C4-2B (cell line): Measurements from ENCODE around the gene SLCO3A1.

Experiments
- CTCF ChIP-seq: fragments of 450-650 bp; conservative IDR thresholded peaks from 2 replicates; pipeline ENCODE4 v1.5.1; 2017; ENCODE audit warnings: mild to moderate bottlenecking
- ZFX ChIP-seq: fragments of 450-650 bp; IDR thresholded peaks from 2 replicates; pipeline ENCODE4 v1.6.1; 2017

DNA sequence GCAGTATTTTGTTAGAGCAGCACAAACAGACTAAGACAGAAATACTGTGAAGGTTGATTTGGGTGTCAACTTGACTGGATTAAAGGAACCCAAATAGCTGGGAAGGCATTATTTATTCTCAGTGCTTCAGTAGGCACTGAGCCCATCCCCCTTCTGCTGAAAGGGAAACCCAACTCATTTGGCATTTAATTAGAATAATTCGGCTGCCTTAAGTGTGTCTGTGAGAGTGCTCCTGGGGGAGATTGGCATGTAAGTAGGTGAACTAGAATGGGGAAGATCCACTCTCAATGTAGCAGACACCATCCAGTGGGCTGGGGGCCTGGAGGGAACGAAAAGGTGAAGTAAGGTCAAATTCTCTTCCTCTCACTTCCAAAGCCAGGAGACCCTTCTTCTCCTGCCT, 20.5 kb upstream of the SLCO3A1 start:
- TF ChIP-seq CTCF, result no peak
- no peak for TF ChIP-seq ZFX
